HG02642 (cell line): ENCODE measurements around the gene CD47.

ENCODE experiments used
- ATAC-seq: cut with Tn5 transposase; IDR thresholded peaks from one replicate; pipeline ENCODE4 v1.9.1; 2021; ENCODE audit warnings: mild to moderate bottlenecking; ENCODE audit not compliant: unreplicated experiment, poor library complexity

Gene CD47

DNA sequence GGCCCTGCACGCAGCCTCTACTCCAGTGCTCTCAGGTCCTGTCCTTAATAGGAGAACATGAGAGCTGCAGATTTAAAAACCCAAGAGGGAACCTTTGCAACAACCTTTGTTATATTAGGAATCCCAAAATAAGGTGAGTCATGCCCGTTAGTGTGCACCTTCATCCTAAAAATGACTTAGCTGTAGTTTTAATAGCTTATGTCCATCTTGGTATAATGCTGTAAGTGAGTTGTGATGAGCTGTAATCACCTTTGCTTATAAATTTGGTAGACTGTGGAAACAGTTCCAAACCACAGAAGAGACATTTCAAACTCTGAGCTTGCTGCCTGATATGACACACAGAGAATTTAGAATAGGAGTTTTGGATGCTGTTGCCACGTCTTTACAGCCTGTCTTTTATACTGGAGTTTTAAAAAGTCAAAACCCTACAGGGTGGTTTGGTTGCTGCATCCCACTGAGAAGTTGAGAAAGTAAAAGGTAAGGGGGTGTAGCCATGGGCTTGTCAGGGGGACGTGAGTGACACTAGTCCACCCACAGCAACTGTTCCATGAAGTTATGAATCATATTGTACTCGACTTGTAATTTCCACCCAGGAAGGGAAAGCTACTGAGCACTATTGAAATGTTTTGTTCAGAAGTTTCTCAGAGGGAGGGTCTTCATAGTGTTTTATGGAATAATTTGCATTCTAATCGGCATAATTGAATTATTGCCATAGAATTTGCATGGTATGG, 27.4 kb upstream of the CD47 start:
- no peak for ATAC-seq

- ATAC-seq = no peak
Observed at GRCh38 chr3:108117241-108117775, 26.5 kb upstream of the CD47 start.

DNA sequence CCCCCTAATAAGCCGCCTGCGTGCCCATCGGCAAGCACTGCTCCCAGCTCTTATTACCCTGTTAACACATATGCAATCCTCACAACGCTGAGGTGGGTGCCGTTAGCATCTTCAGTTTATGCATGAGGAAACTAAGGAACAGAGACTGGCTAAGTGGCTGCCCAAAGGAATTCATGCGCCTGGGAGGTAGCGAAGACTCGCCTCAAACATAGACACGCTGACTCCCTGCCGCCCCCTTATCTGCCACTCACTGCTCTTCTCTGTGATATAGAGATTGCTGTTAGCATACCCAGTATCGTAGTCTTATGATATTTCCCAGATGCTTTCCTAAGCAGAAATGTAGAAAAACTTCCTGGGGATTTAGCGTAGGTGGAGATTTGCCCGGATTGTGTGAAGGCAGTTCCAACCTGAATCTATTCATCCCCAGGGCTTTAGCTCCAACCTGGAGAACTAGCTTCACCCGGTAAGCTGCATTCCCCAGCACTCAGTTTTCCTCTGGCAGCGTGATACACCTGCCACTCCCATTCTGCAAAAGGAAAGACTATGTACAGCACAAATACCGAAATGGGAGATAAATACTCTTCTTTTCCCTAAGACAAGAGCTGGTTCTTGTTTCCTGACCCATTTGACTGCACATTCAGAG, 23.7 kb upstream of the CD47 start:
- ATAC-seq = no peak

GRCh38 chr3:108113975-108114374, 23.1 kb upstream of the CD47 start:
- no peak for ATAC-seq

DNA sequence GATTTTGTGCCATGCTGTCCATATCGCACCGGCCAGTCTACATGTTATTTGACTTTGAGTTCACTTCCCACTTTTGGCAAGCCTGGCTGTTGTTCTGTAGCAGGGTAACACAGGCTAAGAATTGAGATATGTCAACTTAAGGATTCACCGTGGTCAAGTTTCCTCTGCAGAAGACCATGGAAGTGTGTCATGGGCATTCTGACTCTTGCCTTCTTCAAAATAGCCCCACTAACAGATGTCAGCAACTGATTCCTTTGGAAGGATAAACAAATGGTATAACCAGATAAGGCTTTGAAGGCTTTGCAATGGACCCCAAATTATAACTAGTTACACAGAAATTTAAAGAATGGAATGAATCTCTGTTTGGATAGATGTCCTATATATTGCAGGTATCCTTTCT, 20.1 kb upstream of the CD47 start:
- ATAC-seq = no peak

- ATAC-seq = no peak
Observed at GRCh38 chr3:108108416-108108815, 17.6 kb upstream of the CD47 start.

DNA sequence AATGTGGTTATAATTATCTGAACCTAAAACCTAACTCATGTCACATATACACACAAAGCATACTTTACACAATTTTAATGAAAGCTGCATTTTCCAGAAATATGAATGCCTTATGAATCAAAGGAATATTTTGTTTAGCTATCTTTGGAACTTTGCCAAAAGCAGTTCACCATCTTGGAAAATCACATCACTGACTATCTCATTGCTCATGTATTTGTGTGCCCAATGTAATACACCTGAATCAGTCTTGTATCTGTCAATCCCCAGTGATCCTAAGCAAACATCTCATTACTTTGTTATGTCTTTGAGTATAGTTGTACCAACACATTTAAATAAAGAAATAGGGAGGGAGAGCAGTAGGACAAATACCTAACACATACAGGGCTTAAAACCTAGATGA, 15.6 kb upstream of the CD47 start:
- no peak for ATAC-seq

GRCh38 chr3:108106031-108106430, 15.2 kb upstream of the CD47 start:
- no peak for ATAC-seq

DNA sequence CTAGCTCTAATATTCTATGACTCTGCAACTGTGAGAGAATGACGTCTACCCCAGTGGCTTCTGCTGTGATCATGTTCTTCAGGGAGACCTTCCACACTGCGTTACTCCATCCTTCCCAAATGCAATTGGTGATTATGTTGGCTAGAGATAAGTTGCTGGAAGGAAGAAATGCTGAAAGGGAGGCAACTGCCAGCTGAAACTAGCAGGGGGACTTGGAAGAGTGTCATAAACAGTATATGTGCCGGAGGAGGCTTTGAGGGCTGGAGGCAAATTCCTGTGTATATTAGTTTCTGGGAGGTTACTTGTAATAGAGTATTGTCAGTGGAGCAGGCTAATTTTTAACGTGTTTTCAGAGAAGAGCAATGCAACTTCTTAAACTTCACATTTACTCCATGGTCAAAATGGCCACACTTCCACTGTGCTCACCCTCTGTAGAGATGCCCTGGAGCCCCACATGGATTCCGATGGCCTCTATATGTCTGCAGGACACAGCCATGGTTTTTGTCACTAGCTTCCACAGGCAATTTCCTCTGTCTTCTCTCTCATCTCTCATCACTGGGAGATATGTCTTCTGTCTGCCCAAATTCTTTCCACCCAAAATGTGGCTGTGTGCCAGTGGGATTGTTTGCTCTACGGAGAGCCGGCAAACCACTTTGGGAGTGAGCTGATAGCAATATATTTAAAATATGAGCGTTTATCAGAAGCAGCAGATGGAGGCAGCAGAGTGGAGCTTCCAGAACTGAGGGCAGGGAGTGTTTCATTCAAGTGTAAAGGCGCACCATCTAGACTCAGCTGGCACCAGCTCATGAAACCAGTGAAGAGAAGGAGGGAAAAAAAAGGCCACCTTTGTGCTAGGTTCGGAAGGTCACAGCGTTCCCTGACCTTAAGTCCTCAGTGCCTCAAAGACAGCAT, 13.3 kb upstream of the CD47 start:
- ATAC-seq = no peak

DNA sequence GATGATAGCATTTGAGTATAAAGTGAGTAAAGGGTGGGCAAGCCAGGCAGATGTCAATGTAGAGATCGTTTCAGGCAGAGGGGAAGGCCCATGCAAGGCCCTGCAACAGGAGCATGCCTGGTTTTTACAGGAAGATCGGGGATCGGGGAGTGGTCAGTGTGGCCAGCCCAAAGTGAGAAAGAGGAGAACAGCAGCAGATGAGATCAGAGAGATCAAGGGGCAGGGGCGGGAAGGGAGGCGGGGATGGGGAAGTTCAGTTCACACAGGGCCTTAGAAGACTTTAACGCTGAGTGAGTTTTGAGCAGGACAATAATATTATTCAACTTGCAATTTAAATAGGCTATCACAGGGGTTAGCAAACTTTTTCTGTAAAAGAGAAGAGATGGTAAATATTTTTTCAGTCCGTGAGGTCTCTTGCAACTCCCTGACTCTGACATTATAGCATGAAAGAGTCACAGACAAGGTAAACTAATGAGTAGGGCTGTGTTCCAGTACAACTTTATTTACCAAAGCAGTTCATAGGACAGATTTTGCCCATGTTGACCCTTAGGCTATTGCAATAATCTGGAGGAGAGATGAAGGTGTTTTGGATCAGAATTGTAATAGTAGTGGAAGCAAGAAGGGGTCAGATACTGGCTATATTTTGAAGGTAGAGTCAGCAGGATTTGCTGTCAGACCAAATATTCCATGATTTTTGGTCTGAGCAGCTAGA, 12.4 kb upstream of the CD47 start:
- ATAC-seq = no peak

- ATAC-seq = no peak
Observed at GRCh38 chr3:108102420-108103039, 11.7 kb upstream of the CD47 start.

- peak; percentile 91 for ATAC-seq
Observed at GRCh38 chr3:108100906-108101660, 10.3 kb upstream of the CD47 start.

- peak; percentile 22 for ATAC-seq
Observed at GRCh38 chr3:108099679-108100428, 9.0 kb upstream of the CD47 start.

DNA sequence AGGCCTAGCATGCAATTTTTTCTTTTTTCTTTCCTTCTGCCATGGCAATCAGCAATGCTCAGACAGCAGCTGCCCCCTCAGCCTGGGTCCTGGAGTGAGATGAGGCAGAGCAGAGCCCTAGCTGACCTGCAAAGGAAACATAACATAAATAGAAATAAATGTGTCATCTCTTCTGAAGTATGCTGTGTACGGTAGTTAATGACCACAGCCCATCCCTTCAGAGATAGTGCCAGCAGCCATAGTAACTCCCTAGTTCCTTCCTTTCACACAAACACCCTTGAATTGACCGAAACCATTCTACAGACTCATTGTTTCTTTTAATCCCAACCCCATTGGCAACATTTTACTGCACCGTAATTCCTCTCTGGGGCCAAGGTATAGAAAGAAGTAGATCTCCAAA, 8.4 kb upstream of the CD47 start:
- ATAC-seq = no peak

DNA sequence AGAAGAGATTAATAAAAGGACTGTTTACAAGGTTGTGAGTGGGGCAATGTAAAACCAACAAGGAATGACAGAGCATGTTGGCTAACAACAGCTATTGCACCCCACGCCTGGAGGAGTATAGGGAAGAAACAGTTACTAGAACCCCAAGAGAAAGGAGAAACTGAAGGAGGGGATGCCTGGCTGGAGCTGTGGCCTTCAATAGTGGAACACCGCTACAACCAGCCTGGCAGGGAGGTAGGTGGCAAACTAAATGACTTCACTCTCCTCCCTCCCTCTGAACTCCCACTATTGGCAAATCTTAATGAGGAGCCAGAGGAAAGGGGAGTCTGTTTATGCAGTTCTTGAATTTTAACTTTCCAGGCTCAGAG, 7.2 kb upstream of the CD47 start:
- no peak for ATAC-seq

- no peak for ATAC-seq
Observed at GRCh38 chr3:108097322-108098002, 6.6 kb upstream of the CD47 start.

- ATAC-seq = no peak
Observed at GRCh38 chr3:108096532-108097321, 5.9 kb upstream of the CD47 start.
